ENCODE data around the gene SLC6A18. TPM values are rescaled to one million over a fixed set of nuclear protein-coding genes. Genes with fewer than 3 reads are reported as not detected.
A peak's percentile ranks its signal among the peaks of the same experiment; 100 is the strongest.

SLC6A18 gene
- total and polyA plus RNA-seq, 9 of the 15 experiments (the other 6 are each of a cell fraction or from before 2014, with no cell fraction given): not detected

- Histone ChIP-seq H3K9ac (ENCODE audit: insufficient read depth in 1 of 2, low read depth in 2 of 2, low read length in 2 of 2) (no peak overlapping the region), H2AFZ (ENCODE audit: low read depth, low read length) (no peak overlapping the region), H3K4me1 (replicated peaks in 1 of 2; ENCODE audit: control insufficient read depth in 2 of 2, insufficient read depth in 2 of 2, low read length in 2 of 2) (peaks cover 0 to 30% of the 10 kb centered on the region in 2 experiments; a peak in 1 of 5 replicates), H3K36me3 (ENCODE audit: control insufficient read depth, insufficient read depth, low read length) (no peaks in the 10 kb centered on the region), H3K4me2 (ENCODE audit: insufficient read depth, low read length) (no peak overlapping the region), H4K20me1 (replicated peaks; ENCODE audit: control insufficient read depth, insufficient read depth, low read length) (peaks cover 7% of the 10 kb centered on the region; the same call in 1 of the 2 replicates), H3K9me1 (ENCODE audit: control insufficient read depth, insufficient read depth, low read length) (no peaks in the 10 kb centered on the region), H3K79me2 (ENCODE audit: control insufficient read depth, insufficient read depth, low read length) (no peaks in the 10 kb centered on the region), H3K4me3 (no peak overlapping the region), H3K27ac (ENCODE audit: extremely low read depth, low read depth, low read length) (no peak overlapping the region), H3K9me3 (replicated peaks; ENCODE audit: control insufficient read depth, insufficient read depth, low read depth, low read length) (no peaks in the 10 kb centered on the region; the same call in 1 of the 2 replicates), H3K27me3 (ENCODE audit: control insufficient read depth in 2 of 2, insufficient read depth in 2 of 2, low read length in 2 of 2) (peaks cover 46 to 79% of the 10 kb centered on the region in 2 experiments; a peak in 4 of 5 replicates)
- intact Hi-C loops (cut with micrococcal nuclease): no loop called here
- TF ChIP-seq HOMEZ (CRISPR knock-in tag; IDR thresholded peaks at IDR 0.05) (no peak), PHF20 (IDR thresholded peaks at IDR 0.05; ENCODE audit: partially characterized antibody) (peak; percentile 15)
- ATAC-seq (no peak), FAIRE-seq (no peak), DNase-seq (ENCODE audit: extremely low read depth in 1 of 4, low spot score in 3 of 4) (no peak)
- no TSS peak for BruUV-seq (replicated peaks)
- ChIA-PET POLR2A (no interaction called here), CTCF (ENCODE audit: low intra/inter-chr PET ratio) (no interaction called here)
- in situ Hi-C loops (cut with MboI): no loop called here
- 17% methylated on average over 10 of the region's 10 CpGs for WGBS (ENCODE audit: insufficient coverage, low coverage, missing lambda C conversion rate)
Measured at GRCh38 chr5:1221721-1222120, 3.5 kb upstream of the SLC6A18 start.

GRCh38 chr5:1222147-1222546 is 3.0 kb upstream of the SLC6A18 start:
- in situ Hi-C loops (cut with MboI) (no loop called here), intact Hi-C loops (cut with micrococcal nuclease) (no loop called here)
- WGBS (ENCODE audit: insufficient coverage, low coverage, missing lambda C conversion rate): 27% methylated on average over 9 of the region's 9 CpGs
- H3K4me2 ChIP-seq (ENCODE audit: insufficient read depth, low read length): no peak overlapping the region
- ChIA-PET POLR2A (no interaction called here), CTCF (ENCODE audit: low intra/inter-chr PET ratio) (no interaction called here)
- FAIRE-seq (no peak), DNase-seq (ENCODE audit: extremely low read depth in 1 of 4, low spot score in 3 of 4) (no peak), ATAC-seq (no peak)
- no peaks in the 10 kb centered on the region; the same call in 1 of the 2 replicates for H3K9me3 ChIP-seq (replicated peaks; ENCODE audit: control insufficient read depth, insufficient read depth, low read depth, low read length)
- H3K9ac ChIP-seq (ENCODE audit: insufficient read depth in 1 of 2, low read depth in 2 of 2, low read length in 2 of 2): no peak overlapping the region
- no peaks in the 10 kb centered on the region for H3K36me3 ChIP-seq (ENCODE audit: control insufficient read depth, insufficient read depth, low read length)
- H3K27me3 ChIP-seq (ENCODE audit: control insufficient read depth in 2 of 2, insufficient read depth in 2 of 2, low read length in 2 of 2): peaks cover 48 to 79% of the 10 kb centered on the region in 2 experiments; a peak in 4 of 5 replicates
- H3K27ac ChIP-seq (ENCODE audit: extremely low read depth, low read depth, low read length): no peak overlapping the region
- peaks cover 0 to 27% of the 10 kb centered on the region in 2 experiments; a peak in 1 of 5 replicates for H3K4me1 ChIP-seq (replicated peaks in 1 of 2; ENCODE audit: control insufficient read depth in 2 of 2, insufficient read depth in 2 of 2, low read length in 2 of 2)
- BruUV-seq (replicated peaks): no TSS peak
- TF ChIP-seq HSF4 (CRISPR knock-in tag; IDR thresholded peaks at IDR 0.05; ENCODE audit: borderline replicate concordance): no peak
- TF ChIP-seq POU5F1 (IDR thresholded peaks at IDR 0.05; ENCODE audit: borderline replicate concordance, low read depth, low read length, partially characterized antibody): no peak
- TF ChIP-seq ZNF280B (CRISPR knock-in tag; IDR thresholded peaks at IDR 0.05): no peak
- peak in 1 of 2 experiments; percentile 76; a peak in 1 of 4 replicates for TF ChIP-seq KDM1A (IDR thresholded peaks at IDR 0.05)
- TF ChIP-seq GATA2 (CRISPR knock-in tag; IDR thresholded peaks at IDR 0.05): no peak
- no peak for TF ChIP-seq ZNF76 (CRISPR knock-in tag; IDR thresholded peaks at IDR 0.05; ENCODE audit: borderline replicate concordance)
- peaks cover 7% of the 10 kb centered on the region; the same call in 1 of the 2 replicates for H4K20me1 ChIP-seq (replicated peaks; ENCODE audit: control insufficient read depth, insufficient read depth, low read length)
- no peak overlapping the region for H2AFZ ChIP-seq (ENCODE audit: low read depth, low read length)
- no peaks in the 10 kb centered on the region for H3K79me2 ChIP-seq (ENCODE audit: control insufficient read depth, insufficient read depth, low read length)
- H3K9me1 ChIP-seq (ENCODE audit: control insufficient read depth, insufficient read depth, low read length): no peaks in the 10 kb centered on the region
- no peak overlapping the region for H3K4me3 ChIP-seq

Data from K562 (cell line).